IMR-90 (cell line): Measurements from ENCODE around the gene RPS27L. TPM values are rescaled to one million over a fixed set of nuclear protein-coding genes. Genes with fewer than 3 reads are reported as not detected.

ENCODE experiments used
- ATAC-seq: fragments of 200-7000 bp; cut with Tn5 transposase; 2 replicates; pipeline ENCODE4 v1.9.1; 2020; ENCODE audit warnings: low read depth, mild to moderate bottlenecking, moderate library complexity
- BruUV-seq: library from RNA; stranded (reverse); fragments of 400-500 nt; replicated peaks from 2 replicates; lab custom pipeline; 2021; lab: Mats Ljungman, UMichigan
- CTCF ChIA-PET: fragments of 300-600 bp; formaldehyde crosslinking; extraction: SDS; loops from one replicate; lab custom pipeline; 2021; ENCODE audit warnings: antibody characterized with exemption; lab: Yijun Ruan, JAX
- POLR2A ChIA-PET: fragments of 300-600 bp; sonication (Branson Sonifier 250); formaldehyde crosslinking; loops from one replicate; lab custom pipeline; 2022; ENCODE audit warnings: antibody characterized with exemption; ENCODE audit not compliant: unreplicated experiment; lab: Charles Lee
- DNase-seq: peaks from one replicate; pipeline ENCODE4 v3.0.0; 2013
- H2AFZ ChIP-seq: replicated peaks from 2 replicates; pipeline ENCODE3; 2013; ENCODE audit warnings: low read length, mild to moderate bottlenecking; ENCODE audit not compliant: poor library complexity
- H2AK5ac ChIP-seq: 2 replicates; pipeline ENCODE4 v1.6.1; 2013; ENCODE audit warnings: low read depth, low read length, inconsistent platforms
- H2AK9ac ChIP-seq: replicated peaks from 2 replicates; pipeline ENCODE3; 2013; ENCODE audit warnings: mild to moderate bottlenecking, low read depth, low read length, moderate library complexity; ENCODE audit not compliant: poor library complexity
- H2BK120ac ChIP-seq: 2 replicates; pipeline ENCODE4 v1.6.1; 2013; ENCODE audit warnings: low read depth, low read length, inconsistent platforms
- H2BK15ac ChIP-seq: 3 replicates; pipeline ENCODE4 v1.6.1; 2013; ENCODE audit warnings: low read depth, low read length, inconsistent platforms
- H2BK20ac ChIP-seq: 2 replicates; pipeline ENCODE4 v1.6.1; 2013; ENCODE audit warnings: low read depth, mild to moderate bottlenecking, inconsistent platforms, low read length, moderate library complexity
- H2BK5ac ChIP-seq: 2 replicates; pipeline ENCODE4 v1.6.1; 2013; ENCODE audit warnings: mild to moderate bottlenecking, low read depth, low read length, inconsistent platforms; ENCODE audit not compliant: poor library complexity, severe bottlenecking
- H3K14ac ChIP-seq: replicated peaks from 2 replicates; pipeline ENCODE4 v1.6.1; 2013; ENCODE audit warnings: low read depth, low read length, inconsistent platforms
- H3K18ac ChIP-seq: 2 replicates; pipeline ENCODE4 v1.6.1; 2013; ENCODE audit warnings: low read depth, low read length, control low read depth
- H3K23ac ChIP-seq: 2 replicates; pipeline ENCODE4 v1.6.1; 2013; ENCODE audit warnings: low read depth, low read length, inconsistent platforms
- H3K27ac ChIP-seq: 2 replicates; pipeline ENCODE4 v1.5.1; 2013; ENCODE audit warnings: mild to moderate bottlenecking, control low read depth, low read length; ENCODE audit not compliant: insufficient read depth
- H3K27me3 ChIP-seq: 2 replicates; pipeline ENCODE4 v1.6.1; 2013; ENCODE audit warnings: low read length; ENCODE audit not compliant: control insufficient read depth, insufficient read depth
- H3K36me3 ChIP-seq: 2 replicates; pipeline ENCODE4 v1.6.1; 2013; ENCODE audit warnings: low read length, mixed read lengths; ENCODE audit not compliant: control insufficient read depth, insufficient read depth
- H3K4ac ChIP-seq: 2 replicates; pipeline ENCODE4 v1.6.1; 2013; ENCODE audit warnings: low read depth, low read length, inconsistent platforms
- H3K4me1 ChIP-seq: 2 replicates; pipeline ENCODE4 v1.6.1; 2013; ENCODE audit warnings: low read length, mixed read lengths; ENCODE audit not compliant: control insufficient read depth, insufficient read depth
- H3K4me2 ChIP-seq: 2 replicates; pipeline ENCODE4 v1.6.1; 2013; ENCODE audit warnings: low read depth, mild to moderate bottlenecking, control low read depth, low read length, moderate library complexity
- H3K4me3 ChIP-seq: 2 replicates; pipeline ENCODE4 v1.5.1; 2013; ENCODE audit warnings: low read depth, mild to moderate bottlenecking, control low read depth, low read length, moderate library complexity; ENCODE audit not compliant: insufficient read depth
- H3K56ac ChIP-seq: 2 replicates; pipeline ENCODE4 v1.6.1; 2013; ENCODE audit warnings: low read length, inconsistent platforms; ENCODE audit not compliant: insufficient read depth; ENCODE audit errors: extremely low read depth
- H3K79me1 ChIP-seq, 2 experiments: 2 replicates each; pipeline ENCODE4 v1.6.1; 2013; ENCODE audit warnings: low read length in 2 of 2, inconsistent platforms in 1 of 2, low read depth in 1 of 2
- H3K9ac ChIP-seq: 2 replicates; pipeline ENCODE4 v1.6.1; 2013; ENCODE audit warnings: low read depth, low read length, control low read depth
- H3K9me1 ChIP-seq: 2 replicates; pipeline ENCODE4 v1.6.1; 2013; ENCODE audit warnings: low read length, inconsistent platforms; ENCODE audit not compliant: insufficient read depth
- H3K9me3 ChIP-seq: 2 replicates; pipeline ENCODE4 v1.6.1; 2013; ENCODE audit warnings: low read length; ENCODE audit not compliant: control insufficient read depth, insufficient read depth
- H4K20me1 ChIP-seq: 2 replicates; pipeline ENCODE4 v1.6.1; 2013; ENCODE audit warnings: low read length, inconsistent platforms; ENCODE audit not compliant: insufficient read depth
- H4K5ac ChIP-seq: 2 replicates; pipeline ENCODE4 v1.6.1; 2013; ENCODE audit warnings: mild to moderate bottlenecking, low read depth, low read length, control low read depth
- H4K8ac ChIP-seq, 2 experiments: 2 replicates each; pipeline ENCODE4 v1.6.1; 2013; ENCODE audit warnings: low read depth in 2 of 2, low read length in 2 of 2, control low read depth in 1 of 2, inconsistent platforms in 1 of 2
- H4K91ac ChIP-seq: 2 replicates; pipeline ENCODE4 v1.6.1; 2013; ENCODE audit warnings: low read depth, low read length, inconsistent platforms; ENCODE audit not compliant: insufficient read depth
- BHLHE40 ChIP-seq: fragments of 150-350 bp; IDR thresholded peaks from 2 replicates; pipeline ENCODE4 v1.6.1; 2016; ENCODE audit warnings: mild to moderate bottlenecking, low read depth, low read length
- CHD1 ChIP-seq: IDR thresholded peaks from 2 replicates; pipeline ENCODE4 v1.6.1; 2012; ENCODE audit warnings: low read depth, low read length, improper control_type of control experiment
- ELK1 ChIP-seq: fragments of 150-350 bp; IDR thresholded peaks from 2 replicates; pipeline ENCODE4 v1.6.1; 2016; ENCODE audit warnings: low read depth, mild to moderate bottlenecking, low read length, moderate library complexity, borderline replicate concordance
- MAFK ChIP-seq: IDR thresholded peaks from 2 replicates; pipeline ENCODE4 v1.6.1; 2012; ENCODE audit warnings: low read depth, low read length, improper control_type of control experiment
- MAZ ChIP-seq: IDR thresholded peaks from 2 replicates; pipeline ENCODE4 v1.6.1; 2012; ENCODE audit warnings: low read depth, mild to moderate bottlenecking, low read length, improper control_type of control experiment, moderate library complexity, borderline replicate concordance
- MXI1 ChIP-seq: IDR thresholded peaks from 2 replicates; pipeline ENCODE4 v1.6.1; 2012; ENCODE audit warnings: low read depth, mild to moderate bottlenecking, low read length, moderate library complexity, borderline replicate concordance
- POLR2A ChIP-seq: IDR thresholded peaks from 2 replicates; pipeline ENCODE4 v1.6.1; 2012; ENCODE audit warnings: mild to moderate bottlenecking, low read depth, low read length
- RAD21 ChIP-seq: IDR thresholded peaks from 2 replicates; pipeline ENCODE4 v1.6.1; 2012; ENCODE audit warnings: low read length, improper control_type of control experiment
- RCOR1 ChIP-seq: IDR thresholded peaks from 2 replicates; pipeline ENCODE4 v1.6.1; 2012; ENCODE audit warnings: mild to moderate bottlenecking, low read length, improper control_type of control experiment; ENCODE audit not compliant: insufficient replicate concordance
- RFX5 ChIP-seq: IDR thresholded peaks from 2 replicates; pipeline ENCODE4 v1.8.0; 2012; ENCODE audit warnings: low read depth, mild to moderate bottlenecking, low read length, moderate library complexity
- SMC3 ChIP-seq: fragments of 150-350 bp; IDR thresholded peaks from 2 replicates; pipeline ENCODE4 v1.6.1; 2016; ENCODE audit warnings: low read depth, mild to moderate bottlenecking, antibody characterized with exemption, low read length, moderate library complexity
- USF2 ChIP-seq: fragments of 150-350 bp; IDR thresholded peaks from 2 replicates; pipeline ENCODE4 v1.6.1; 2017; ENCODE audit warnings: mild to moderate bottlenecking, antibody characterized with exemption, low read length, low read depth
- WGBS, 2 experiments: methylation state at CpG; one replicate each; pipeline versions ENCODE4 v1.1.5 to v1.1.7; 2013; ENCODE audit warnings: missing lambda C conversion rate in 2 of 2; ENCODE audit not compliant: insufficient read length in 1 of 2; ENCODE audit errors: extremely low coverage in 2 of 2; 5-methylcytosine and 5-hydroxymethylcytosine counted together
- dilution Hi-C: fragments of 300-500 bp; cut with HindIII; formaldehyde crosslinking; loops from one replicate; pipeline ENCODE4 v1.14.3; 2018; ENCODE audit warnings: low sequenced_read_pairs; ENCODE audit not compliant: unreplicated experiment
- in situ Hi-C: fragments of 300-500 bp; cut with MboI; formaldehyde crosslinking; loops from 3 replicates; pipeline ENCODE4 v1.14.3; 2019; ENCODE audit warnings: low sequenced_read_pairs, inconsistent platforms, mixed read lengths
- intact Hi-C: fragments of 100-400 bp; cut with micrococcal nuclease; formaldehyde crosslinking; loops from 2 replicates; pipeline ENCODE4 v1.10.0; 2022
- polyA plus RNA-seq, 3 experiments: library from polyadenylated mRNA; depleted of rRNA; stranded (reverse); fragments of >200 nt; gene quantifications; 2 replicates each; pipeline ENCODE4 v1.2.3, GENCODE V29; 2012; ENCODE audit warnings: low replicate concordance in 1 of 3
- total RNA-seq: library from RNA; depleted of rRNA; stranded (reverse); fragments of >200 nt; gene quantifications from 2 replicates; pipeline ENCODE4 v1.2.3, GENCODE V29; 2012

RPS27L gene
- total and polyA plus RNA-seq, 2 of the 4 experiments (the other 2 are of a cell fraction) = 53.1 to 302 TPM

- Histone ChIP-seq H4K91ac (peak overlapping the region; percentile 93), H4K5ac (peak overlapping the region; percentile 87), H3K4me1 (peaks cover 16% of the 10 kb centered on the region), H3K9me3 (no peaks in the 10 kb centered on the region), H3K4ac (peak overlapping the region; percentile 87), H3K23ac (peak overlapping the region; percentile 80; the same call in 1 of the 2 replicates), H2AFZ (no peak overlapping the region), H2BK20ac (peak overlapping the region; percentile 89), H3K36me3 (peaks cover 10% of the 10 kb centered on the region), H3K27ac (peak overlapping the region; percentile 97), H2BK120ac (peak overlapping the region; percentile 86), H3K4me3 (no peak overlapping the region), H2AK5ac (peak overlapping the region; percentile 98), H4K20me1 (no peaks in the 10 kb centered on the region), H3K79me1 (peaks cover 10 to 57% of the 10 kb centered on the region in 2 experiments), H3K56ac (peak overlapping the region; percentile 42), H3K18ac (peak overlapping the region; percentile 95), H4K8ac (peak overlapping the region; percentile 85 to 92), H2AK9ac (peak overlapping the region; percentile 17), H2BK5ac (peak overlapping the region; percentile 97), H3K27me3 (no peaks in the 10 kb centered on the region), H3K14ac (peak overlapping the region; percentile 85), H3K4me2 (peak overlapping the region; percentile 39; the same call in 1 of the 2 replicates), H3K9ac (peak overlapping the region; percentile 15; the same call in 1 of the 2 replicates), H3K9me1 (peaks cover 6% of the 10 kb centered on the region), H2BK15ac (peak overlapping the region; percentile 29; the same call in 2 of the 3 replicates)
- ChIA-PET POLR2A (interaction anchor here (0.7 kb wide), 1 partner anchor 523 kb away, joined by 5 read pairs; no protein-coding TSS in a partner anchor), CTCF (interaction anchor here (0.5 to 1.0 kb wide), 7 partner anchors 12 to 326 kb away, joined by 3 to 5 read pairs (median 3); partner anchors contain the start of gene RPS27L)
- TF ChIP-seq MXI1 (no peak), CHD1 (no peak), RAD21 (no peak), POLR2A (no peak), USF2 (no peak), RFX5 (no peak), BHLHE40 (no peak), ELK1 (no peak), SMC3 (no peak), MAZ (no peak), MAFK (no peak), RCOR1 (no peak)
- no CpG with 5 or more reads among the region's 5 CpGs for WGBS, 2 experiments
- in situ Hi-C loops = no loop called here
- BruUV-seq = no TSS peak
- intact Hi-C loops = no loop called here
- ATAC-seq (peak; percentile 22), DNase-seq (peak; percentile 46)
- dilution Hi-C loops = no loop called here
These were observed 22.0 kb downstream of the RPS27L start for GRCh38 chr15:63135281-63135680.
